ENCODE measurements around the gene BOC. TPM values are rescaled to one million over a fixed set of nuclear protein-coding genes. Genes with fewer than 3 reads are reported as not detected.

Gene BOC
- total and polyA plus RNA-seq, 10 of the 15 experiments (the other 5 are each of a cell fraction or from before 2014, with no cell fraction given) = 0.18 TPM; not detected in 9

GRCh38 chr3:113275929-113276750 lies 64.8 kb downstream of the BOC start (continued):
- TF ChIP-seq PBX3 (IDR thresholded peaks at IDR 0.05; ENCODE audit: insufficient replicate concordance, low read depth, low read length) (peak; percentile 89), RBBP5 (conservative IDR thresholded peaks at IDR 0.05) (no peak), PML (IDR thresholded peaks at IDR 0.05; ENCODE audit: low read length) (no peak), CHD1 (IDR thresholded peaks at IDR 0.05; ENCODE audit: low read depth, low read length) (no peak), CREB1 (IDR thresholded peaks at IDR 0.05; ENCODE audit: low read depth) (no peak), NR2F1 (conservative IDR thresholded peaks at IDR 0.05) (no peak), PKNOX1 (IDR thresholded peaks at IDR 0.05) (peak; percentile 94), SMARCA5 (IDR thresholded peaks at IDR 0.05) (no peak), MTA2 (IDR thresholded peaks at IDR 0.05; ENCODE audit: low read depth) (no peak), RCOR1 (conservative IDR thresholded peaks at IDR 0.05; ENCODE audit: low read depth, low read length) (no peak), ETV6 (conservative IDR thresholded peaks at IDR 0.05 in 1 of 2, IDR thresholded peaks at IDR 0.05 in 1 of 2; ENCODE audit: borderline replicate concordance in 1 of 2, low read depth in 1 of 2) (peak in 1 of 2 experiments; percentile 64; a peak in 1 of 4 replicates), ZNF217 (IDR thresholded peaks at IDR 0.05) (no peak), TARDBP (IDR thresholded peaks at IDR 0.05; ENCODE audit: borderline replicate concordance) (no peak), SPI1 (IDR thresholded peaks at IDR 0.05; ENCODE audit: borderline replicate concordance, insufficient read depth, low read depth, low read length) (peak; percentile 72), ZSCAN29 (IDR thresholded peaks at IDR 0.05) (no peak), EP300 (IDR thresholded peaks at IDR 0.05; ENCODE audit: borderline replicate concordance in 1 of 2, control insufficient read depth in 1 of 2, low read depth in 2 of 2, low read length in 2 of 2) (no peak), RAD51 (IDR thresholded peaks at IDR 0.05) (no peak), HCFC1 (IDR thresholded peaks at IDR 0.05; ENCODE audit: low read length) (no peak), NFIC (IDR thresholded peaks at IDR 0.05; ENCODE audit: low read depth, low read length) (no peak), ASH2L (IDR thresholded peaks at IDR 0.05; ENCODE audit: borderline replicate concordance, low read depth) (no peak), CEBPZ (IDR thresholded peaks at IDR 0.05; ENCODE audit: low read depth, low read length) (no peak), FOS (IDR thresholded peaks at IDR 0.05; ENCODE audit: borderline replicate concordance, extremely low read depth, insufficient read length) (no peak), SUZ12 (IDR thresholded peaks at IDR 0.05; ENCODE audit: unreplicated experiment) (no peak), SUPT20H (IDR thresholded peaks at IDR 0.05; ENCODE audit: borderline replicate concordance, control insufficient read depth, low read depth, low read length) (no peak), WRNIP1 (IDR thresholded peaks at IDR 0.05; ENCODE audit: borderline replicate concordance, low read depth, low read length) (no peak), POLR2A (IDR thresholded peaks at IDR 0.05; ENCODE audit: low read depth, low read length) (no peak), SRF (IDR thresholded peaks at IDR 0.05; ENCODE audit: low read depth in 2 of 2, low read length in 2 of 2) (no peak)

Measured in GM12878 (cell line).